NOMO-1 treated with DMSO at 0.1 percent for 48 hours (cell line): ENCODE data around the gene PERM1.

ENCODE experiments used
- DNase-seq: peaks from one replicate; lab custom pipeline; 2025; ENCODE audit not compliant: unreplicated experiment; lab: John Stamatoyannopoulos, UW

Gene PERM1

DNA sequence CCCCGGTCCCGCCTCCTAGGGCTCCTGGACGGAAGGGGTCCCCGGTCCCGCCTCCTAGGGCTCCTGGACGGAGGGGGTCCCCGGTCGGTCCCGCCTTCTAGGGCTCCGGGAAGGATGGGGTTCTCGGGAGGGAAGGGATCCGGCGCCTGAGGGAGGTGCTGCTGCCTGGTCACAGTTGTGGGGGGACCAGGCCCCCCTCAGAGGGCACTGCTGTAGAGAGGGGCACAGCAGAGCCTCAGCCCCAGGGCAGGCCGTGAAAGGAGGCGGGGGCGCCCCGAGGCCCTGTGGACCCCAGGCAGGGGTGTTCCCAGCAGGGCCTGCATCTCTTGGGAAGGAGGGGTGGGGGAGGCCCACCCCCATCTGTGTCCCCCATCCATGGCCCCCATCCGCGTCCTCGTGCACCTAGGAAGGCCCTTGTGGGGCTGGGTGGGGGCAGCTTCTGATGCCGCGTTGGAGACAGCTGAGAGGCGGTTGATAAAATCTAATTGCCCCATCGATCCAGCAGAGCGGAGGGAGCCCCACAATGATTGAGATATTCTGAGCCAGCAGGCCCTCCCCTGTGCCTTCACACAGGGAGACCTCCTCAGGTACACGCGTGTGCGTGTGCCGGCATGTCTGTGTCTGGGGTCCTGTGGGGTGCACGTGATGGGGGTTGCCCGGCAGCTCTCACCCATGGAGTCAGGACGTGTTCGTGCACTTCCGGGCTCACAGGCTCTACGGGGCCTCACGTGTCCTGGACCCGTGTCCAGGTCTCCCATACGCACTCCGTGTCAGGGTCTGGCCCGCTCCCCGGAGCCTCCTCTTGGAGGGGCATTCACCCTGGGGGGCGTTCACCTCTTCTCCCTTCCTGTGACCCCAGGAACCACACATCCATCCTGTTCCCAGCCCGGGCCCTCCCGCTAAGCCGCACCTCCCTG lies 45.3 kb downstream of the PERM1 start:
- no peak for DNase-seq

DNA sequence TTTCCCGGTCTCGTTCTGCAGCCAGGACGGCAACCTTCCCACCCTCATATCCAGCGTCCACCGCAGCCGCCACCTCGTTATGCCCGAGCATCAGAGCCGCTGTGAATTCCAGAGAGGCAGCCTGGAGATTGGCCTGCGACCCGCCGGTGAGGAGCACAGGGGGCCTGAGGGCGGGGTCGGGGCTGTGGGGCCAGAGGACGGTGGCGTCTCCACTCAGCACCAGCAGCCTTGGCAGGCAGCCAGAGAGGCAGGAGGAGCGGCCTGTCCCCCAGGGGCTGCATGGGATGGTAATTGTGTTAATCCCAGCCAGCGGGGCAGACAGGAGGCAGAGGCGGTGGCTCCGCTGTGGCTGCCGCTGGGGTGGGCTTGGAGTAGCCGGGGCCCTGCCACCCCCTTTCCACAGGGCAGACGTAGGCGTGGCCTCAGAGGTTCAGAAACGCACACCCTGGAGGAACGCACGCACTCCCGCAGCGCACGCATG lies 46.1 kb downstream of the PERM1 start:
- no peak for DNase-seq

DNA sequence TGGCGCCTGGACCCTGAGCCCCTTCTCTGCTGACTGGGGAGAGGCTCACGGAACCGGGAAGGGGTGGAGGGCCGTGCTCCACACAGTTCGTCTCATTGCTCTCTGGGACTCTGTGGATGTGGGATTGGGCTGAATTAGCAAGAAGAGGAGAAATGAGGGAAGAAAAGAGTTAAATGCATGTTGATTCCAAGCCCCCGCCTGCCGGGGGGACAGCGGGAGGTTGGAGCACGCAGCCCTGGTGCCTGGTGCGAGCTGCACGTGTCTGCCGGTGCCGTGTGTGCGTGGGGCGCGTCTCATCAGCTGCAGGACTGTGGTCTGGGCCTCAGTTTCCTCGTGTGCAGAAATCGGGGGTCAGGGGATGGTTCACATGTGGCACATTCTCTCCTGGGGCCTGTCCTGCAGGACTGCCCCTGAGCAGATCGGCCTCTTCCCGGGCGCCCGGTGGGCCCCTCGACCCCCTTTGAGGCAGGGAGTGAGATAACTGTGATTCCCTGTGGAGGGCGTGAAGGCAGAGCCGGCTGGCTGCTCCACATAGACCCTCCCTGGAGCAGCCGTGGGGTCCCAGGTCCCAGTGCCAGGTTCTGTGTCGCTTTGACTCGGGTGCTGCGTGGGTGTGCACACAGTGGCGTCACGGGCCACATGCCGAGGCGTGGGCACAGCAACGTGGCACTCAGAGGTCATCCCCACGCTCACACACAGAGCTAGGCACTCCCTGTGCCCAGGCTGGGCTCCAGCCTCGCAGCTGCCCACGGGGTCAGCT lies 46.7 kb downstream of the PERM1 start:
- DNase-seq = no peak

DNA sequence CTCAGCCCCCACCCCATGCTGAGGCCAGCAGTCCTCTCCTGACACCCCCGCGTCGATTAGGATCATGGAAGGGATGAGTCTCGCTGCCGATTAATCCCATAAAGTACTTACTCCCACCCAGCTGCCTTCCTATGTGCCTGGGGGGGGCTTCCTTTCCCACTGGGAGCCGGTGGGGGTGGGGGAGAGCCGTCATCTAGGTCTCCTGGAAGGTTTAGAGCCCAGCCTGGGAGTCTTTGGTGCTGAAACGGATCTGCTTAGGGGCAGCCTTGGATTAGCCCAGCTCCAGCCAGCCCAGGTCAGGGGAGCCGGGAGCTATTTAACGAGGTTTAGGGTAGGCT lies 48.3 kb downstream of the PERM1 start:
- DNase-seq = no peak

DNA sequence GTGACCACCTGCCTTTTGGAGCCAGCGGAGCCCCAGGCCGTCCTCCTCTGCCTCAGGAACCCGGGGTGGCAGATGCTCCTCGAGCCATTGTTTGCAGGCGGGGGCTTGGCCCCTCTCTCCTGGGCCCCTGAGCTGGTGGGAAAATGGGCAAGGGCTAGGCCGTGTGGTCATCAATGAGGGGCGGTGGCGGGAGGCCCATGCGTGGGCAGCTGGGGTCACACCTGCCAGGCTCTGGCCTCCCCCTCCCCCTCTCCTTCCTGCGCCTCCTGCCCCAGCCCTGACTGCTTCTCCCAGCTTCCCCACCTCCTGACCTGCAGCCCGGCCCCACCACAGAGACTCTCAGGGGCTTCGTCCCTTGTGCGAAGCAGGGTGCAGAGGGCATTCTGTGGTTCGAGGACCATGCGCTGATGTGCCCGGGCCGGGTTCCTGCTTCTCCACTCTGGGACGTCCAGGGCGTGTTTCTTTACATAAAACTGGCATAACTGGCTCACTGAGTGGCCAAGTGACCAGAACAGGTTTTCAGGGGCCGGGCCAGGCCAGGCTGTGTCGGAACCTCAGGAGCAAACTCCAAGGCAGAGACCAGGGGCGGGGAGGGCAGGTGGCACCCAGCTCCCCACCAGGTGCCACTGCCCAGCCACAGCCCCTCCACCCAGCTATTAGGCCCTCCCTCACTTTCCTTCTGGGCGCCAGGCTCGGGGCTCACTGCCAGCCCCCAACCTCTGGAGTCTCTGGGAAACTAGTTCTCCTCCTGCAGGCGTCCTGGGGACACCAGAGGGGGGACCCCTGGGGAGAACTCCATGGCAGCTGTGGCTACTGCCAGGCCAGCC lies 48.9 kb downstream of the PERM1 start:
- DNase-seq = no peak

DNA sequence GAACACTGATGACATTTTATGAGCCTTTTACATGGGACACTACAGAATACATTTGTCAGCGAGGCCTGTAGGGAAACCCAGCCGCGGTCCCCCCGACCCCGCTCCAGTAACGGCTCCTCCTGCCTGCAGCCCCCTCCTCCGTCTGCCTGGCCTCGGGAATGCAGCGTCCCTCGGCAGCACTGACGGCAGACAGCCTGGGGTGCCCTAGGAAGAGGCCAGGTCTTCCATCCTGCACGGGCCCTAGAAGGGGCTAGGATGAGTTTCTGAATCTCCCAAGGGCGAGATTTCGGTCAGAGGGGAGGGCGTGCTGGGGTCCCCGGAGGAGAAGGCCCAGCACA lies 49.8 kb downstream of the PERM1 start:
- DNase-seq = no peak

DNA sequence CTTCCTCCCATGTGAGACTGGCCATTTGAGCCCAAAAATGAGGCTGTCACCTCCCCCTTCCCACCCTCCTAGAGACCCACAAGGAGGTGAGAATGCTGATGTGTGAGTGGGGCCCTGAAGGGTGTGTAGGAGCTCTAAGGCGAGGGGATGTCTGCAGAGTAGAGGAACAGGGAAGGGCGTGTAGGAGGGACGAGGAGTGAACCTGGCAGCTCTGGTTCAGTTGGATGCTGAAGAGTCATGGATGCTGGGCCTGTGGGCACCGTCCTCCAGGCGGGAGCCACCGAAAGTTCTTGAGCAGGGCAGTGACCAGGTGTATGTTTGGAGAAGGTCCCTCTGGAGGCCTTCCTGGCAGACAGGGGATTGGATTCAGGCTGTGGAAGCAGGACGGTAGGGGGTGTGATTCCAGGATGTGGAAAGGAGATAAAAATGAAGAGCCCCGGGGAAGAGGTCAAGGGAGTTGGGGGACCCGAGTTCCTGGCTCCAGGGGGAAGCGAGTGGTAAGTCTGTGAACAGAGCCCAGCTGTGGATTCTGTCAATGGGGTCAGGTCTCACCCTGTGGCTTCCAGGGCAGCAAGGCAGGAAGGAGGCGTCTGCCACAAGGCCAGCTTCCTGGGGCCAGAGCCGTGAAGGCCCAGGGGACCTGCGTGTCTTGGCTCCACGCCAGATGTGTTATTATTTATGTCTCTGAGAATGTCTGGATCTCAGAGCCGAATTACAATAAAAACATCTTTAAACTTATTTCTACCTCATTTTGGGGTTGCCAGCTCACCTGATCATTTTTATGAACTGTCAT lies 50.3 kb downstream of the PERM1 start:
- DNase-seq = no peak

DNA sequence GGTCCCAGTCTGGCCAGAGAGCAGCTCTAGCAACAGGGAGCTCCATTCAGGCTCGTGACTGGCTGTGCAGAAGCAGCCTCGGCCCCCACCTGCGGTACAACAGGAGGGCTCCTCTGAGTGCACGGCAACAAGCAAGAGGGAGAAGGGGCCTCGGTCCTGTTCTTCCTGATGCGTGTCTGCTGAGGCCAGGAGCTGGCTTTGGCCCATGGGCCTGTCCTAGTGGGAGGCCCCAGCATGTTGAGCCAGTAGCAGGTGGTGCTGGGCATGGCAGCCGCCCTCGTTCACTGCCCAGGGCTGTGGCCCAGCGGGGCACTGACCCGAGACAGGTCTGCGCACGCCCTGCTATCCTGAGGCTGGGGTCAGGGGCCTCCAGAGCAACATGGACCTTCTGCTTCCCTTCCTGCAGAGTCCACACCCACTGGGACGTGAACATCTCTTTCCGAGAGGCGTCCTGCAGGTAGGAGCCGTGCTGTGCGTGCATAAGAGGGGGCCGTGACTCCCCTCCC lies 51.2 kb downstream of the PERM1 start:
- DNase-seq = no peak

DNA sequence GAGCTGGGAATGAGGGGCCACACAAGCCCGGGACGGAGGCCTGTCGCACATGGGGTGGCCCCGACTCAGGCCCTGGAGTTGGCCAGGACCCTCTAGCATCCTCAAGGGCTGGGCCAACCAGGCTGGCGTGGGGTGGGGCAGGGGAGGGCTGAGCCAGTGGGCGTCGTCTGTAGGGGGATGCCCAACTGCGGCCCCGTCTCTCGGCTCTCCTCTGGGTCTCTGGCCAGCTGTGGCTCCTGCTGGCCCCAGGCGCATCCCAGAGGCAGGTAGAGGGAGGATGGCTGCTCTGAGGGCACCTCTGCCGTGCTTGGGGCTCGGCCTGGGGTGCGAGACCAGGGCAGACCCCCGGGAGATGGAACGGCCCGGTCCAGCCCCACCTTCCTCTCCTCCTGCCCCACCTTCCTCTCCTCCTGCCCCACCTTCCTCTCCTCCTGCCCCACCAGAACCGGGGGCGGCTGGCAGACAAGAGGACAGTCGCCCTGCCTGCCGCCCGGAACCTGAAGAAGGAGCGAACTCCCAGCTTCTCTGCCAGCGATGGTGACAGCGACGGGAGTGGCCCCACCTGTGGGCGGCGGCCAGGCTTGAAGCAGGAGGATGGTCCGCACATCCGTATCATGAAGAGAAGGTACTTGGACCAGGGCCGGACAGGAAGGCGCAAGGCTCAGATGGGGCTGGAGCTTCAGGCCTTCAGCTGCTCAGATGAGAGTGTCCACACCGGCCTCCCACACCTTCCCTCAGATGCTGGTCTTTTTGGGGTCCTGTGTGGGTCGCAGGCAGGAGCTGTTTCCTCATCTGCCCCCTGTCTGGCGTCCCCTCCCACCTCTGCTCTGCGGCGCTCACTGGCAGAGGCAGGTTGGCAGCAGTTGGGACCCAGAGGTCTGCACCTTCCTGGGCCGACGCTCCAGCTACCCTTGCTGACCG lies 51.9 kb downstream of the PERM1 start:
- DNase-seq = no peak

DNA sequence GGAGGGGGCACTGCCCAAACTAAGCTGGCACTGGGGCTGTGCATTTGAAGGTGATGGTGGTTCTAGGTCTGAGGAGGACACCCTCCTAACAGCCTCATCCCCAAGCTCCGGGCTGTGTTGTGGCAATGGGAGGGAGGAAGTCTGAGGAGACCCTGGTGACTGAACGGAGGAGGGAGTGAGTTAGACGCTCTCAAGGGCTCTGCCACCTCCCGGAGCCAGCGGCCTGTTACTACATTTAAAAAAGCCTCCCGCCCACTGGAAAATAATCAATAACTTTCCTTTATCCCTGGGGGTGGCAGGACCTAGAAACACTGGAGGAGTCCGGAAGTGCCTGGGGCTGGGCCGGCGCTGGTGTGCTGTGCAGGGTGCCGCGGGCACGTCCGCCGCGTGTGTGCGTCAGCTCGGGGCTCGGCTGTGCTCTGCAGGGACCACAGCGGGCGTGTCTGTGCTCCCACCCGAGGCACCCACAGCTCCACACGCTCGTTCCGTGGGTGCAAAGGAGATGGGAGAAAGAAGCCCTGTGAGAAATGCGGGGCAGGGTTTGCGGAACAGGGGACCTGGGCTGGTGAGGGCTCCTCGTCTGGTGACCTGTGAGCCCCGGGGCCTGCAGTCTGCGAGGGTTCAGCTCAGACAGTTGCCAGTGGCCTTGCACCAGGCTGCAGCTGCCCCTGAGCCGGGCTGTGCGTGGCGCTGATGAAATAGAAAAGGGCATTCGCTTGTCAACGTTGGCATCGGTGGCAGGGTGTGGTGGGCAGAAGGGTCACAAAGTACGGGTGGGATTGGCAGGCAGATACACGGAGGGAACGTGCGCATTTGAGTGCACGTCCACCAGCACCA lies 52.9 kb downstream of the PERM1 start:
- DNase-seq = no peak

DNA sequence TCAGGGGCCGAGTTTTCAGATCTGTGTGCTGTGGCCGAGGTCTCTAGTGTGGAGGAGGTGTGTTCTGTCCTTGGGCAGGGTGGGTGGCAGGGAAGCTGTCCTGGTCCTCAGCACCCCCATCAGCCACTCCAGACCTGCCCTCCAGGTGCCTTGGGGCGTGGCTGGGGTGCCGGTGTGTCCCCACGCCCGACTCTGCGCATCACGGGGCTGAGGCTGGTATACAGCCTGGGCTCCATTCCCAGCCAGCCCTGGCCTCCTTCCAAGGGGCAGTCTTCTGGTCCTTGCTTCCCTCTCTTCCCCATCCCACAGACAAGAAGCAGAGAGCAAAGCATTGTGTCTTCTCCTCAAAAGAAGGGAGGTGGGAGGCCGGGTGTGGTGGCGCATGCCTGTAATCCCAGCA lies 54.1 kb downstream of the PERM1 start:
- no peak for DNase-seq

DNA sequence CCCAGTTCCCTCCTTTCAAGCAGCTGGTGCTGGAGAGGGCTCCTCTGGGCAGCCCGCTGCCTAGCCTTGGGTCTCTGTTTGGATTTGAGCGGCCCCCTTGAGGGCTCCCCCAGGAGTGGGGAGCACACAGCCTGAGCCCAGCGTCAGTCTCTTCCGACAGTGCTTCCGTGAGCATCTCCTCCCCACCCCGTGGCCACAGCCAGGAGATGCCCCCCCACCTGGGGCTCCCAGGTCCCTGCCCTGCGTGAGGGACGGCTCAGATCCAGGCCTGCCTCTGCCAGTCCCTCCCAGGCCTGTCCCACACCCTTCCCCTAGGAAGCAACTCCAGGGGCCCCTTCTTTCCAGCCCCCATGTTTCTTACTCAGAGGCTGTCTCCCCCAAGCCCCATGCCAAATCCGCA lies 54.7 kb downstream of the PERM1 start:
- DNase-seq = no peak

DNA sequence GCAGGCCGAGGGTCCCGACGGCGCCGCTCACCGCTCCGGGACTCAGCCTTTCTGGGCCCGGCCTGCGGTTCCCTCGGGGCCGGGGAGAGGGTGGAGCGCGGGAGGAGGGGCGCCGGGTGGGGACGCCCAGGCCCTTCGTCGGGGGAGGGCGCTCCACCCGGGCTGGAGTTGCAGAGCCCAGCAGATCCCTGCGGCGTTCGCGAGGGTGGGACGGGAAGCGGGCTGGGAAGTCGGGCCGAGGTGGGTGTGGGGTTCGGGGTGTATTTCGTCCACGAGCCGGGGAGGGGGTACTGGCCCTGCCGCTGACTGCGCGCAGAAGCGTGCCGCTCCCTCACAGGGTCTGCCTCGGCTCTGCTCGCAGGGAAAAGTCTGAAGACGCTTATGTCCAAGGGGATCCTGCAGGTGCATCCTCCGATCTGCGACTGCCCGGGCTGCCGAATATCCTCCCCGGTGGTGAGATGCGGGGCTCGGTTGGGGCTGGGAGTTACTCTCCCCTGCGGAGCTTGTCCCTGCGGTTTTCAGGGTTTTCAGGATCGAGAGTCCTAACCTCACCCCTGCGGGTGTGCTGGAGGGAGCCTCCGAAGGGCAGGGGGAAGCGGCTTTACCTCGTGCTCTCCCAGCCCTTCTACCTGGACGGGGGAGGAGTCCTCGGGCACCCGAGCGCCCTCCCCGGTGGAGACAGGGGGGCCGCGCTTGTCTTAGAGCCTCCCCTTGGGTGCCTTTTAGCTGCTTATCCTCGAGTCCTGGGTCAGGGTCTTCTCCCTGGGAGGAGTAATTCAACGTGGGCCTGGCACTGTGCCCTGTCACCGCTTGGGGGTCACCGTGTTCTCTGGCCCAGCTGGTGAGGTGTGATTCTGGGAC lies 56.1 kb downstream of the PERM1 start:
- no peak for DNase-seq
